HepG2 (cell line): ENCODE measurements around the gene SACS. TPM values are rescaled to one million over a fixed set of nuclear protein-coding genes. Genes with fewer than 3 reads are reported as not detected.

Experiments used
- SP2 ChIP-seq: sonication (generic); formaldehyde crosslinking; IDR thresholded peaks from 2 replicates; pipeline ENCODE4 v1.5.1; 2020; ENCODE audit warnings: mild to moderate bottlenecking, missing genetic modification reagents
- SYNCRIP ChIP-seq: fragments of 200-400 bp; formaldehyde crosslinking; IDR thresholded peaks from 2 replicates; pipeline ENCODE4 v1.6.1; 2018; ENCODE audit warnings: mild to moderate bottlenecking, low read depth, low read length; ENCODE audit not compliant: insufficient read depth
- polyA plus RNA-seq, 8 experiments: library from polyadenylated mRNA; depleted of rRNA in 3 of 8; stranded (reverse) in 7 of 8; unstranded in 1 of 8; fragments of >200 nt; fragmentation: Illumina TruSeq in 4 of 8; extraction: Trizol in 4 of 8; gene quantifications; 2 replicates each; pipeline versions ENCODE4 v1.2.1 to v1.2.3, GENCODE V29; 2011 to 2016; ENCODE audit warnings: low read depth in 4 of 8, missing spikeins in 1 of 8, mixed read lengths in 1 of 8; ENCODE audit not compliant: insufficient read depth in 1 of 8
- total RNA-seq, 5 experiments: library from RNA; depleted of rRNA; stranded (reverse); fragments of >200 nt; fragmentation: Illumina TruSeq; extraction: Trizol; gene quantifications; 2 replicates each; pipeline ENCODE4 v1.2.3, GENCODE V29; 2016; ENCODE audit warnings: low read depth in 1 of 5
- TF ChIP-seq, protein P1 (sequence below), 2 experiments: fragments of 450-650 bp in 1 of 2; sonication (generic) in 1 of 2; formaldehyde crosslinking in 1 of 2; IDR thresholded peaks; 2 replicates each; pipeline versions ENCODE4 v1.6.1 to v1.8.0; 2016 to 2022; ENCODE audit warnings: antibody characterized with exemption in 1 of 2, mild to moderate bottlenecking in 1 of 2, missing genetic modification reagents in 1 of 2

Gene SACS
- total and polyA plus RNA-seq, 2 of the 13 experiments (the other 11 are each of a cell fraction or from before 2014, with no cell fraction given), result 4.0 to 15.7 TPM

DNA sequence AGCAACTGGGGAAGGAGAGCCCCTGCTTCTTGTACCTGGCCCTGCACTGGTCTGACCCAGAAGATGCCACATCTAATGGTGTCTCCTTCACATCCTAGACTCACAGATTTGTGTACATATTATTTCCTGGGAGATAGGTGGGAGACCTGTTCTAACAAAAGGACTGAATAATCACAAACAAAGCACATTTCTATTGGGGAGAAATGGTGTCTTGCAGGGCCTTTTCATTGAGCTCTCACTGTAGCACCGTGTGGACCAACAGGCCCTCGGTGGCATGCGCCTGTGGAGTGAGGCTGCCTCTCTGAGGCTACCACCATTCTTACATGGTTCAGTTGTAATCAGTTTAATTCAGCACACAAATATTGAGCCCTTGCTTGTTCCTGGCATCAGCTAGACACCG is 989 bp upstream of the SACS start (continued):
- TF ChIP-seq, protein P1, sequence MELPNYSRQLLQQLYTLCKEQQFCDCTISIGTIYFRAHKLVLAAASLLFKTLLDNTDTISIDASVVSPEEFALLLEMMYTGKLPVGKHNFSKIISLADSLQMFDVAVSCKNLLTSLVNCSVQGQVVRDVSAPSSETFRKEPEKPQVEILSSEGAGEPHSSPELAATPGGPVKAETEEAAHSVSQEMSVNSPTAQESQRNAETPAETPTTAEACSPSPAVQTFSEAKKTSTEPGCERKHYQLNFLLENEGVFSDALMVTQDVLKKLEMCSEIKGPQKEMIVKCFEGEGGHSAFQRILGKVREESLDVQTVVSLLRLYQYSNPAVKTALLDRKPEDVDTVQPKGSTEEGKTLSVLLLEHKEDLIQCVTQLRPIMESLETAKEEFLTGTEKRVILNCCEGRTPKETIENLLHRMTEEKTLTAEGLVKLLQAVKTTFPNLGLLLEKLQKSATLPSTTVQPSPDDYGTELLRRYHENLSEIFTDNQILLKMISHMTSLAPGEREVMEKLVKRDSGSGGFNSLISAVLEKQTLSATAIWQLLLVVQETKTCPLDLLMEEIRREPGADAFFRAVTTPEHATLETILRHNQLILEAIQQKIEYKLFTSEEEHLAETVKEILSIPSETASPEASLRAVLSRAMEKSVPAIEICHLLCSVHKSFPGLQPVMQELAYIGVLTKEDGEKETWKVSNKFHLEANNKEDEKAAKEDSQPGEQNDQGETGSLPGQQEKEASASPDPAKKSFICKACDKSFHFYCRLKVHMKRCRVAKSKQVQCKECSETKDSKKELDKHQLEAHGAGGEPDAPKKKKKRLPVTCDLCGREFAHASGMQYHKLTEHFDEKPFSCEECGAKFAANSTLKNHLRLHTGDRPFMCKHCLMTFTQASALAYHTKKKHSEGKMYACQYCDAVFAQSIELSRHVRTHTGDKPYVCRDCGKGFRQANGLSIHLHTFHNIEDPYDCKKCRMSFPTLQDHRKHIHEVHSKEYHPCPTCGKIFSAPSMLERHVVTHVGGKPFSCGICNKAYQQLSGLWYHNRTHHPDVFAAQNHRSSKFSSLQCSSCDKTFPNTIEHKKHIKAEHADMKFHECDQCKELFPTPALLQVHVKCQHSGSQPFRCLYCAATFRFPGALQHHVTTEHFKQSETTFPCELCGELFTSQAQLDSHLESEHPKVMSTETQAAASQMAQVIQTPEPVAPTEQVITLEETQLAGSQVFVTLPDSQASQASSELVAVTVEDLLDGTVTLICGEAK (IDR thresholded peaks at IDR 0.05), result no peak
- TF ChIP-seq, protein P1 (CRISPR knock-in tag; IDR thresholded peaks at IDR 0.05), result no peak
- TF ChIP-seq SP2 (no peak), SYNCRIP (no peak)
